ENCODE data around the gene ABHD17B.

Gene ABHD17B

GRCh38 chr9:71876829-71877228 is 34.2 kb downstream of the ABHD17B start:
- no peak for DNase-seq (ENCODE audit: low spot score)

- no peak for DNase-seq (ENCODE audit: low spot score)
Measured at GRCh38 chr9:71876106-71876505, 34.9 kb downstream of the ABHD17B start.

GRCh38 chr9:71875345-71875744 is 35.6 kb downstream of the ABHD17B start:
- no peak for DNase-seq (ENCODE audit: low spot score)

- DNase-seq (ENCODE audit: low spot score) = no peak
Measured at GRCh38 chr9:71863631-71864030, 47.4 kb downstream of the ABHD17B start.

- DNase-seq (ENCODE audit: low spot score) = no peak
Measured at GRCh38 chr9:71861618-71862017, 49.4 kb downstream of the ABHD17B start.

- DNase-seq (ENCODE audit: low spot score) = no peak
Measured at GRCh38 chr9:71859939-71860338, 51.1 kb downstream of the ABHD17B start.

- no peak for DNase-seq (ENCODE audit: low spot score)
Measured at GRCh38 chr9:71858812-71859211, 52.2 kb downstream of the ABHD17B start.

- DNase-seq (ENCODE audit: low spot score) = no peak
Measured at GRCh38 chr9:71858102-71858798, 52.7 kb downstream of the ABHD17B start.

GRCh38 chr9:71857159-71857558 is 53.8 kb downstream of the ABHD17B start:
- no peak for DNase-seq (ENCODE audit: low spot score)

GRCh38 chr9:71854811-71855210 is 56.2 kb downstream of the ABHD17B start:
- peak; percentile 37 for DNase-seq (ENCODE audit: low spot score)

- DNase-seq (ENCODE audit: low spot score) = no peak
Measured at GRCh38 chr9:71853084-71853483, 57.9 kb downstream of the ABHD17B start.

- DNase-seq (ENCODE audit: low spot score) = no peak
Measured at GRCh38 chr9:71850996-71851395, 60.0 kb downstream of the ABHD17B start.

- no peak for DNase-seq (ENCODE audit: low spot score)
Measured at GRCh38 chr9:71847892-71848291, 63.1 kb downstream of the ABHD17B start.

- no peak for DNase-seq (ENCODE audit: low spot score)
Measured at GRCh38 chr9:71844808-71845207, 66.2 kb downstream of the ABHD17B start.

GRCh38 chr9:71839668-71840067 is 71.3 kb downstream of the ABHD17B start:
- DNase-seq (ENCODE audit: low spot score) = no peak

- no peak for DNase-seq (ENCODE audit: low spot score)
Measured at GRCh38 chr9:71835596-71835995, 75.4 kb downstream of the ABHD17B start.

- no peak for DNase-seq (ENCODE audit: low spot score)
Measured at GRCh38 chr9:71830929-71831328, 80.1 kb downstream of the ABHD17B start.

GRCh38 chr9:71830153-71830552 is 80.8 kb downstream of the ABHD17B start:
- DNase-seq (ENCODE audit: low spot score) = no peak

- DNase-seq (ENCODE audit: low spot score) = no peak
Measured at GRCh38 chr9:71826279-71826678, 84.7 kb downstream of the ABHD17B start.

GRCh38 chr9:71824257-71824656 is 86.7 kb downstream of the ABHD17B start:
- no peak for DNase-seq (ENCODE audit: low spot score)

GRCh38 chr9:71822935-71823334 is 88.1 kb downstream of the ABHD17B start:
- DNase-seq (ENCODE audit: low spot score) = no peak

- no peak for DNase-seq (ENCODE audit: low spot score)
Measured at GRCh38 chr9:71822456-71822855, 88.5 kb downstream of the ABHD17B start.

GRCh38 chr9:71821405-71821804 is 89.6 kb downstream of the ABHD17B start:
- DNase-seq (ENCODE audit: low spot score) = no peak

GRCh38 chr9:71820403-71820921 is 90.5 kb downstream of the ABHD17B start:
- no peak for DNase-seq (ENCODE audit: low spot score)

Measured in cerebellar cortex (tissue), 1 donor.